Hematopoietic multipotent progenitor cell treated with erythropoietin and hydrocortisone succinate and interleukin-3 and kit ligand, for 4 days (in vitro differentiated cells): Measurements from ENCODE around the gene TTLL5.

Experiments used
- DNase-seq: peaks from one replicate; pipeline ENCODE4 v3.0.0-alpha.2; 2015

TTLL5 gene

DNA sequence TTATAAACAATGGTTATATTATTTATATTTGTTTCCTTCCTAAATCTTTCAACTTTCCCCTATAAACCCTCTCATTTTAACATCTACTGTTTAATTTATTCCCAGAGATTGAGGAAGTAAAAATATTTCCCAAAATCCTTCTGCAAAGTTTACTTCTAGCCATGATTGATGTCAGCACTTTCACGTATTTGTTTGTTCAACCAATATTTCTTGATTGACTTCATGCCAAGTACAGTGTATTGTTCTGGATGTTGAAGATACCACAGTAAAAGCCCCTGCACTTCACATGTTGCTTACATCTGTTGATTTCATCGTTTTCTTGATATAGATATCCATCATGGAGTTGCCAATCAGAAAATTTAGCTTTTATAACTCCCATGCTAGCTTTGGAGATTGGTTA is 81.8 kb downstream of the TTLL5 start:
- DNase-seq: no peak

DNA sequence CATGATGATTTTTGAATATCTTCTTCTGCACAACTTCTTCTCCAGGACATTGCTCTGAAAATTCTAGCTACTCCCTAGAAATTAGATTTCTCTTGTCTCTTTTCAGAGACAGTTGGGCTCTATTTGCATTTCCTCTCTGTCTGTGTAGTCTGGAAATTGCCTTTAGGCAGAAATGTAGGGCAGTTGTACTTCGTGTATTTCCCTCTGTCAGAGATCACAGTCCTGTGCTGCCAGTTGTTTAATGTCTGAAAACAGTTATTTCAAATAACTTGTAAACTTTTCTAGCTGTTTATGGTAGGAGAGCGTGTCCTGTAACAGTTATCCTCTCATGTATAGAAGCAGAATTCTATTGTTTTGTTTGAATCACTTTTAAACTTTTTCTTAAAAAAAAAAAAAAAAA is 86.9 kb downstream of the TTLL5 start:
- no peak for DNase-seq

DNA sequence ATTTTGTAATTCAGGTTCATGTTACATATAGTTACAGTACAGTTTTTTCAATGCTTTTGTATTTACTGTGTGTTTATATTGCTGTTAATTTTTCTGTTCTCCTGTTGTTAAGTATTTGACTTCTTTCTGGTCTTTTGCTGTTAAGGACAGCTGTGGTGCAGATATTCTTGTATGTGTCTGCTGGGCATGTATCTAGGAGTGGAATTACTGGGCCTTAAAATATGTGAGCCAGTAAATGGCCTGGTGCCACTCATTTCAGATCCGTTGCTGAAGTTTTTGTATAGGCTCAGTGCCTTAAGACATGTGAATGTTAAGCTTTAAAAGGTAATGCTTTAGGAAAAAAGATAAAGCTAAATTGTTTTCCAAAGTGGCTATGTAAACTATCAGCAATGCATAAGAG is 87.3 kb downstream of the TTLL5 start:
- no peak for DNase-seq

DNA sequence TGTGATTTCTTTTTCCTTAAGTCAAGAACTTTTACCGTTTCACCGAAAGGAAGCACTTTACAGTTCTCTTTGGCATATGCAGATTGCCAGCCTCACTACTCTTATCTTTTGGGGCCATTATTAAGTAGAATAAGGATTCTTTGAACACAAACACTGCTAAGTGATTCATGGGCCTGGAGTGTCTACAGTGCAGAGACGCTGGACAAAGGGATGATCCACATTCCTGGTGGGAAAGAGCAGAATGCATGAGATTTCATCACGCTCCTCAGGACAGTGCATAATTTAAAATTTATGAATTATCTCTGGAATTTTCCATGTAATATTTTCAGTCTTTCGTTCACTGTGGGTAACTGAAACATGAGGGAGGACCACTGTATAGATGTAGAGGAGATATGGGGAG is 90.2 kb downstream of the TTLL5 start:
- no peak for DNase-seq

GRCh38 chr14:75752086-75752485 is 91.0 kb downstream of the TTLL5 start:
- DNase-seq: no peak

DNA sequence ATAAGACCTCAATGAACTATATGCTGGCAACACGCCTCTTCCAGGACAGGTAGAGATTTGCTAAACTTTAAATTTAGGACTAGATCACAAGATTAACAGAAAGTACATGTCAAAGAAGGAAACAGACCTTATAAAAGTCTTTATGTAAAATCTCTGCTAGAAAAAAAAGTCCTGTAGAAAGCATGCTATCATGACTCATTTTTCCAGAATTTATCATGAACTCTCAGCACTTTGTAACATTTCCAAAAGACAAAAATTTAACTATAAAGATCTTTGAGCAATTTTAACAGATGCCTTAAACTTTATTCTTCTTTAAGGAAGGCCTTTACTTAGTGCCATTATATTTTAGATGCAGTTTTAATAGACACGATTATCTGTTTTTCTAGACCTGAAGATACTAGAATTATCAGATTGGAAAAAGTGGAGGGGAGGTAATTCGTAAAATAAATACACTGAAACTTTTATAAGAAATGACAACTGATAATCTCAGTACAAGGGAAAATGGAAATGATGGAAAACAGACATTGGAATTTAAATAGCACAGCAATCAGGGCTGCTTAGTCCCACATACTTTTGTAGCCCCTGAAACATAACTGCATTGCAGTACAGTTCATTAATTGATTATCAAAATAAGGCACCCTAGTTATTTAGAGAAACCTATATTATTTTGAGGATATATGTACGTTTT is 92.0 kb downstream of the TTLL5 start:
- DNase-seq: no peak

DNA sequence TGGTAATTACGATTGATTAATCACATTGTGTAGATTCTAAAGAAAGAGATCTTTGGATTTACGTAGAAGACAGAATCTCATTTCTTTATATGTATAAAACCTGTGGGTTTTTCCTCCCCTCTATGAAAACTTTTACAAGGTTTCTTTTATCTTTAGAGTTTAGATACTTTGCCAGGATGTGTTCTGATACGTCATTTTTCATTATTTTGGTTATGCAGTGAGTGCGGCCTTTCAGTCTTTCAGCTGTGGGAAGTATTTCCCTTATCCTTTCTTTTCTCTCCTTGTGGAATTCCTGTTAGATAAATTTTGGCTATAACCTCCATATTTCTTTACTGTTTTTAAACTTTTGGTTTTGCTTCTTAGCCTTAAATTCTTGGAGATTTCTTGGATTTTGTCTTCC is 92.7 kb downstream of the TTLL5 start:
- no peak for DNase-seq

DNA sequence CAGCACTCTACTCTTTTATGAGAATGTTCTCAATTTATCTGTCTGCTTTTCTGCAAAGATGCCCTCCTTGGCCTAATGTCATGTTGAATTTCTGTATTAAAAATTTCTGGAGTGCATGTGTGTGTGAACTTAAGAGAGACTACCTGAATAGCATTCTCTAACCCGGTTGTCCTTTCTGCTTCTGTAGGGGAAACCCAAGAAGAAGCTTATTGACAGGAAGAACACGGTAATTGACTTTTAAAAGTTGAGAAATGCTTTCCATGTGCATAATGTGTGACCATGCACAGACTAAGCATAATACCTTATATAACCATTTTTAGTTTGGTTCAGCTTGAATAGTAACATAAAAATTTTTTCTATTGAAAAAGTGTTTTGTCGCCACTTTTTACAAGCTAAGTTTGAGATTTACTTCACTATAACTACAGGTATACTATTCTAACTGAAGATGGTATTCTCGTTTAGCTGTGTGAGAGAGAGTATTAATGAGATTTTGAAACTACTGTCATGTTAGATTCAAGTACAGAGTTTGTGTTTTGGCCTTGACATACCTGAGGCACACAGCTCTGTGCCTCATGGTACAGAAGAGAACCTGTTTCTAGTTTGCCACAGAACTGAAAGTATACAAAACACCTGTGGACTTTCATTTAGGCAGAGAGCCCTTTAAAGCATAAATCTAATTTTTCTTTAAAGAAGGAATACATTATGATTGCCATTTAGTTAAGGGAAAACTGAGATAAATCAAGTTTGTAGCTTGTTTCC is 96.8 kb downstream of the TTLL5 start:
- no peak for DNase-seq

GRCh38 chr14:75764020-75764419 is 103.0 kb downstream of the TTLL5 start:
- no peak for DNase-seq

DNA sequence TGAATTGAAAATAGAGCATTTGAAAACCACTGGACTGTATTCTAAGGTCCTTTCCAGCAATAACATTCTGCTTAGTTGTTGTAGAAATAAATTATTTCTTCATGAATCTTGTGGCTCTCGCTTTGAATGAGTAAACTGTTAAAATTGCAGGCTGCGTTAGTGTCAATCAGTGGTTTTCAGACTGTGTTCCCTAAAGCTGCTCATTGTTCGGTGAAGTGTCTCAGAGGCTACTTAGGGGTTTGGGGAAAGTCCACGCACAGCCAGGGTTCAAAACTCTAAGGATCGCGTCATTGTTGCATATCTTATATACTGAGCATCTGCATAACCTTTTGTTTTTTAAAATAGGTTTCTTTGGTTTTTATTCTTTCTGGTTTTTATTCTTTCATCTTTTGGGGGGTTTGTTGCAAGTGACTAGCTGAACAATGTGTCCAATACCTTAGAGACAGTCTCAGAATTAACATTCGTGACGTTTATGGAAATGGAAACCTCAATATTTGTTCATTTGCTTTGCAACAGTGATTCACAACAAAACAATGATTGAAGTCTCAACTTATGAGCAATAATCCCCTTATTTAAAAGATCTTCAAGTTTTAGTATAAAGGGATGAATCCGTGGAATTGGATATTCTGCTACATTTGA is 108.1 kb downstream of the TTLL5 start:
- DNase-seq: no peak

- DNase-seq: no peak
These were observed 109.6 kb downstream of the TTLL5 start for GRCh38 chr14:75770635-75771034.

DNA sequence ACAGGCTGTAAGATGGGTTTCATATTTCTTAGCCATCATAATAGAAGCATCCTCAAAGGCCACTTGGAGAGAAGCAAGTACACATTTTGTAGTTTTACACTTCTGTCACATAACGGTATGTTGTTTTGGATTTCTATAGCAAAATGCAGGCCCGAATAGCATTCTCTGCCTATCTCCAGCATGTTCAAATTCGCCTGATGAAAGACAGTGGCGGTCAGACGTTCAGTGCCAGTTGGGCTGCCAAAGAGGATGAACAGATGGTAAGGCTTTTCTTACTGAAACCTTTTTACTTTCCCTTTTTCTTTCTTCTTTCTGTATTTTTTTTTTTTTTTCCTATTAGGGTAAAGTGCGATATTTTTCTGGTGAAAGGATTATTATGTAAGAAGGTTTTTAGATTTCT is 110.5 kb downstream of the TTLL5 start:
- DNase-seq: no peak

GRCh38 chr14:75773046-75773445 is 112.0 kb downstream of the TTLL5 start:
- no peak for DNase-seq

DNA sequence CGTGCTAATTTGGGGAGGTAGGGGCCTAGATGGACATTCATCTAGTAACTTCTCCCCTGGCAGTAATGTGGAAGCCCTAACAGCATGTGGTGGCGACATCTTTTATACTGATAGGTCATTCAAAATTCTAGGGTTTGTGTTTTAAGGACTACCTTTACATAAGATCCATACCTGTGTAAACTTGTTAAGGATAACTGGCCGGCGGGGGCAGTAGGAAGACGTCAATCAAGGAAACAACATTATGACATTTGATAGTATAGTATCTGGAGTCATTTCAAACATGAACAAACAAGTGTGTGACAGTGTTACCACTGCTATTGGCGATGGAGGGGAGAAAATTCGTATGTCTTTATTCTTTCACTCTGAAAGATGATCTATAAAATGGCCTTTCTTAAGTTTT is 120.0 kb downstream of the TTLL5 start:
- DNase-seq: no peak

GRCh38 chr14:75783184-75783583 is 122.1 kb downstream of the TTLL5 start:
- no peak for DNase-seq

GRCh38 chr14:75783602-75784313 is 122.7 kb downstream of the TTLL5 start:
- no peak for DNase-seq

GRCh38 chr14:75784314-75784686 is 123.3 kb downstream of the TTLL5 start:
- DNase-seq: no peak

DNA sequence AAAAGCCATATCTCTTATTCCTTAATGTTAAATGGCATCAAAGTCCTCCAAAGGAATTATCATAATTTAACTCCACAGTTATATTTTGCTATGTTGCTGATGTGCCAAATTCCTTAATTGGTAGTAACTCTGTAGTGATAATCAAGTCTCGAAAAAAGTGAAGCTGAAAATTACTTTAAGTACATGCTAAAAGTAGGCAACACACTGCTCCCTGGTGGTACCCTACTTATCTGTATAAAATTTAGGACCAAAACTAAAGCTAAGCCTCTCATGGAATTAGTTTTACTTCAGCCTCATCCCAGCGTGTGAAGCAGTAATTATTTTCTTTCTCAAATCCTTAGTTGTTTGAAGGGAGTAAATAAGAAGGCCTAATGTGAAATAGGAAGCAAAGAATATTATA is 132.8 kb downstream of the TTLL5 start:
- peak; percentile 27 for DNase-seq

DNA sequence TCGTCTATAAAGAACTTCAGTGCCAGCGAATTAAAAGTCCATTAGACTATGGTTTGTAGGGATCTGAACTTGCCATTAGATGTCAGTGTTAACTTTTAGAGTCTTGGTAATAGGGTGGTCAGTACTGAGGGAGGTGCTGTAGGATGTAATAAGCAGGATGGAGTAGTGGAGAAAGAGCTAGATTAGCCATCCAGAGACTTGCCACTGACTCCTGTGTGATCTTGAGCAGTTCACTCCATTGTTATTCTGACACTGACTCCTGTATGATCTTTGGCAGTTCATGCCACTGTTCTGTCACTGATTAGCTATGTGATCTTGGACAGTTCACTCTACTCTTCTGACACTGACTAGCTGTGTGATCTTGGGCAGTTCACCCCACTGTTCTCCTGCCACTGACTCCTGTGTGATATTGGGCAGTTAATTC is 133.6 kb downstream of the TTLL5 start:
- DNase-seq: peak; percentile 26

DNA sequence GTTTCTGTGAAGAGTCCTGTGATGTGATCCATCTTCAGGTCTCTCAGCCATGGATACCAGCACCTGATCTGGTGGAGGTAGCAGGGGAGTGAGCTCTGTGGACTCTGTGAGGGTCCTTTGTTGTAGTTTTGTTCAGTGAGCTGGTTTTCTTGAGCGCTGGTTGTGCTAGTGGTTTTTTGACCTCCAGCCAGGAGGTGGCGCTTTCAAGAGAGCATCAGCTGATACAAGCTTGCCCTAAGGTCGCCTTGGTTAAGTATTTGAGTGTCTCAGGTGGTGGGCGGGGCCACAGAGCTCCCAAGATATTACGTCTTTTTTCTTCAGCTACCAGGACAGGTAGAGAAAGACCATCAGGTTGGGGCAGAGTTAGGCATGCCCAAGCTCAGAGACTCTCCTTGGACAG is 139.7 kb downstream of the TTLL5 start:
- DNase-seq: peak; percentile 24

GRCh38 chr14:75802486-75802885 is 141.4 kb downstream of the TTLL5 start:
- no peak for DNase-seq

GRCh38 chr14:75803765-75804164 is 142.7 kb downstream of the TTLL5 start:
- no peak for DNase-seq

DNA sequence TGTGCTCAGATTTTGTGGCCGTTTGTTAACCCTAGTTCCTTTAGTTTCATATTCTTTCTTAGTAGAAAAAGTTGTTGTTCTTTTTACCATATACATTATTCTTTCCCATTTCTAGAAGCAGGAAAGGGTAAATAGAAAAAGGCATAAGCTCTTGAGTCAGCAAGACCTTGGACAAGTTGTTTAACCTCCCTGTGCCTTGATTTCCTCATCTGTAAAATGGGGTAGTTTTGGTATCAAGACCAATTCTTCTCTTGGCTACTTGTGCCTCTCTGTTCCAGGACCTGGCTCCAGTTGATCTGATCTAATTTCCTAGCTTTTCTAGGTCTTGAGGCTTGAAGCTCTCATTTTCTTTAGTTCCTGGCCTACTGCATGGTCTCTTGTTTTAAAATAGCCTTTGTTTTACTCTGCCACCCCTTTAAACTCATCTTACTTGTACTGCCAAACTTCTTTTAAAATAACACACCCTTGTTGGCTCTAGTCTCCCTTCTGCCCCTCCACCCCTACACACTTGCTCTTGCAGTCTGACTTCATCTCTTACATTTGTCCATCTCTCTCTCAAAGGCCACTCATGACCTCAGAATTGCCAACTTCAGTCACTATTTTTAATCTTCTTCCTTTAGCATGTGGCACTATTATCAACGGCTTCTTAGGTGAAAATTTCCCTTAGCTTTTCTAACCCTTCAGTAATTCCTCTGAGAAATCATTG is 143.7 kb downstream of the TTLL5 start:
- DNase-seq: no peak
